Measurements from ENCODE around the gene C9orf78.

DNA sequence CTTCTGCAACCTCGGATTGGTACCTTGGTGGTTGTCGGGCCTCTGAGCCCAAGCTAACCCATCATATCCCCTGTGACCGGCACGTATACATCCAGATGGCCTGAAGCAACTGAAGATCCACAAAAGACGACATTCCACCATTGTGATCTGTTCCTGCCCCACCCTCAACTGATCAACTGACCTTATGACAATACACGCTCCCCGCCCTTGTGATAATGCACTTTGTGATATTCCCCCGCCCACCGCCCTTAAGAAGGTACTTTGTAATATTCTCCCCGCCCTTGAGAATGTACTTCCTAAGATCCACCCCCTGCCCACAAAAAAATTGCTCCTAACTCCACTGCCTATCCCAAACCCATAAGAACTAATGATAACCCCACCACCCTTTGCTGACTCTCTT lies 48.6 kb downstream of the C9orf78 start:
- TF ChIP-seq POLR2A (IDR thresholded peaks at IDR 0.05) (no peak), CTCF (IDR thresholded peaks at IDR 0.05) (no peak)
